CD4-positive, alpha-beta T cell treated with Interleukin-2 at 100 ng/mL for 4 hours (primary cell): ENCODE data around the gene CMTR1.
"Not testable (repeated sequence)": the region's sequence is repeated elsewhere in the genome, so short reads cannot be mapped to it uniquely, and the experiment has no call there.

Source experiments
- DNase-seq: peaks from one replicate; pipeline ENCODE4 v3.0.0-alpha.2; 2020; ENCODE audit warnings: low spot score

The CMTR1 gene

GRCh38 chr6:37435816-37436215 lies 2.8 kb downstream of the CMTR1 start:
- no peak for DNase-seq

- DNase-seq = no peak
These were observed 5.9 kb downstream of the CMTR1 start for GRCh38 chr6:37438930-37439329.

GRCh38 chr6:37441651-37442050 lies 8.6 kb downstream of the CMTR1 start:
- no peak for DNase-seq

- DNase-seq = peak; percentile 33
These were observed 9.6 kb downstream of the CMTR1 start for GRCh38 chr6:37442416-37443215.

- DNase-seq = not testable (repeated sequence)
These were observed 10.2 kb downstream of the CMTR1 start for GRCh38 chr6:37443216-37443542.

GRCh38 chr6:37449984-37450383 lies 17.0 kb downstream of the CMTR1 start:
- DNase-seq = no peak

GRCh38 chr6:37451441-37452193 lies 18.6 kb downstream of the CMTR1 start:
- DNase-seq = no peak

GRCh38 chr6:37452522-37452921 lies 19.5 kb downstream of the CMTR1 start:
- no peak for DNase-seq

GRCh38 chr6:37454420-37455140 lies 21.6 kb downstream of the CMTR1 start:
- DNase-seq = no peak

- DNase-seq = no peak
These were observed 23.1 kb downstream of the CMTR1 start for GRCh38 chr6:37456126-37456525.

- no peak for DNase-seq
These were observed 24.0 kb downstream of the CMTR1 start for GRCh38 chr6:37456816-37457560.

- DNase-seq = no peak
These were observed 27.2 kb downstream of the CMTR1 start for GRCh38 chr6:37459981-37460800.

- no peak for DNase-seq
These were observed 27.8 kb downstream of the CMTR1 start for GRCh38 chr6:37460805-37461204.

GRCh38 chr6:37463110-37463509 lies 30.1 kb downstream of the CMTR1 start:
- DNase-seq = no peak

- no peak for DNase-seq
These were observed 34.7 kb downstream of the CMTR1 start for GRCh38 chr6:37467718-37468117.

- no peak for DNase-seq
These were observed 40.5 kb downstream of the CMTR1 start for GRCh38 chr6:37473364-37474095.

GRCh38 chr6:37474316-37474715 lies 41.3 kb downstream of the CMTR1 start:
- DNase-seq = no peak

GRCh38 chr6:37477191-37477590 lies 44.2 kb downstream of the CMTR1 start:
- DNase-seq = no peak

GRCh38 chr6:37477656-37478435 lies 44.8 kb downstream of the CMTR1 start:
- no peak for DNase-seq

- no peak for DNase-seq
These were observed 45.8 kb downstream of the CMTR1 start for GRCh38 chr6:37478827-37479226.
